CD8-positive, alpha-beta memory T cell (primary cell): Measurements from ENCODE around the gene IL1RAP. TPM values are rescaled to one million over a fixed set of nuclear protein-coding genes. Genes with fewer than 3 reads are reported as not detected.

Source experiments
- CTCF ChIA-PET: fragments of 350-600 bp; sonication (Branson Sonifier 250); formaldehyde crosslinking; loops from one replicate; lab custom pipeline; 2021; ENCODE audit warnings: antibody characterized with exemption; lab: Charles Lee
- POLR2A ChIA-PET: fragments of 350-600 bp; sonication (Branson Sonifier 250); formaldehyde crosslinking; loops from one replicate; lab custom pipeline; 2021; ENCODE audit warnings: antibody characterized with exemption; lab: Charles Lee
- DNase-seq, 5 donors: peaks; one replicate each; pipeline versions ENCODE4 v3.0.0 to v3.0.0-alpha.2; 2020 to 2022; ENCODE audit warnings: mixed read lengths in 1 of 5
- H3K27ac ChIP-seq: one replicate; pipeline ENCODE4 v1.7.0; 2013; ENCODE audit warnings: low read depth, mild to moderate bottlenecking, low read length, moderate library complexity
- H3K27me3 ChIP-seq: 2 replicates; pipeline ENCODE4 v1.7.0; 2013; ENCODE audit warnings: low read length, mild to moderate bottlenecking; ENCODE audit not compliant: insufficient read depth, poor library complexity, severe bottlenecking
- H3K36me3 ChIP-seq: 2 replicates; pipeline ENCODE4 v1.7.0; 2013; ENCODE audit warnings: mild to moderate bottlenecking, low read length, moderate library complexity; ENCODE audit not compliant: insufficient read depth
- H3K4me1 ChIP-seq: 2 replicates; pipeline ENCODE4 v1.7.0; 2013; ENCODE audit warnings: mild to moderate bottlenecking, low read length, moderate library complexity; ENCODE audit not compliant: insufficient read depth
- H3K4me3 ChIP-seq: 2 replicates; pipeline ENCODE4 v1.7.0; 2013; ENCODE audit warnings: mild to moderate bottlenecking, low read length
- H3K9me3 ChIP-seq: 2 replicates; pipeline ENCODE4 v1.7.0; 2013; ENCODE audit warnings: mild to moderate bottlenecking, low read length
- H3K27ac Mint-ChIP-seq, 8 donors: one replicate each; pipeline ENCODE4 v1.8.0; 2020 to 2021; ENCODE audit warnings: mixed read lengths in 8 of 8, mild to moderate bottlenecking in 6 of 8, inconsistent platforms in 3 of 8, moderate library complexity in 3 of 8
- H3K27me3 Mint-ChIP-seq, 2 donors: one replicate each; pipeline ENCODE4 v1.8.0; 2020 to 2021; ENCODE audit warnings: mixed read lengths in 2 of 2, mild to moderate bottlenecking in 1 of 2, moderate library complexity in 1 of 2
- H3K36me3 Mint-ChIP-seq, 3 donors: one replicate each; pipeline ENCODE4 v1.8.0; 2020 to 2021; ENCODE audit warnings: mixed read lengths in 3 of 3, inconsistent platforms in 1 of 3, mild to moderate bottlenecking in 1 of 3
- H3K4me1 Mint-ChIP-seq, 3 donors: one replicate each; pipeline ENCODE4 v1.8.0; 2020 to 2021; ENCODE audit warnings: mixed read lengths in 3 of 3, inconsistent platforms in 1 of 3, mild to moderate bottlenecking in 1 of 3
- H3K4me3 Mint-ChIP-seq, 7 donors: one replicate each; pipeline ENCODE4 v1.8.0; 2020 to 2021; ENCODE audit warnings: mixed read lengths in 7 of 7, mild to moderate bottlenecking in 6 of 7, moderate library complexity in 4 of 7, inconsistent platforms in 2 of 7
- H3K9me3 Mint-ChIP-seq, 5 donors: one replicate each; pipeline ENCODE4 v1.8.0; 2020 to 2022; ENCODE audit warnings: mixed read lengths in 5 of 5, mild to moderate bottlenecking in 3 of 5, moderate library complexity in 2 of 5, inconsistent platforms in 1 of 5
- polyA plus RNA-seq: library from polyadenylated mRNA; unstranded; fragments of 300-500 nt; fragmentation: Illumina TruSeq; gene quantifications from one replicate; pipeline ENCODE4 v1.2.3, GENCODE V29; 2021
- total RNA-seq, 2 experiments: library from RNA; stranded (reverse); gene quantifications; one replicate each; pipeline ENCODE4 v1.2.3, GENCODE V29; 2021

IL1RAP gene
- total and polyA plus RNA-seq, 3 experiments from 2014 or later = 5.2 to 11.5 (median 6.7) TPM

DNA sequence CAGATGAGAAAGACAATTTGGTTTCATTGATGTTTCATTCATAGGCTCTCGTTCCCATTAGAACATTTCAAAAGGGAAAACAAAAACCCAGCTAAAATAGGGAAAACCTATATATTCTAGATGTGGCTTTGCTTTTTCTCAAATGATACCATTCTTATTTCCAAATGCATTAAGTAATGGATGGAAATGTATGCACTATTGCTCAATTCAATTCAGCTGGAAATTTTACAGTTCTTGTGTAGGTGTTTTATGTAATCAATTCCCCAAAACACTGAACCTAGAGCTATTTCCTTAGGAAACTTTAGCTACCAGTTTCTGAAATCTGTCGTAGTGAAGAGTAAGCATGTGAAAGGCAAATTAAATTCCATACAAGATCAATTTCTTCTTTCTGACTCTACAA lies 11.7 kb downstream of the IL1RAP start:
- peaks cover 4 to 7% (median 6%) of the 10 kb centered on the region in 3 donors for H3K36me3 Mint-ChIP-seq
- ChIA-PET POLR2A (no interaction called here), CTCF (interaction anchor here (0.8 kb wide), 1 partner anchor 17 kb away, joined by 3 read pairs; no protein-coding TSS in a partner anchor)
- peaks cover 6 to 13% (median 8%) of the 10 kb centered on the region in 3 donors for H3K4me1 Mint-ChIP-seq
- Histone ChIP-seq H3K9me3 (no peaks in the 10 kb centered on the region), H3K36me3 (no peaks in the 10 kb centered on the region), H3K4me3 (no peak overlapping the region), H3K27ac (no peak overlapping the region), H3K4me1 (no peaks in the 10 kb centered on the region), H3K27me3 (no peaks in the 10 kb centered on the region)
- no peak overlapping the region for H3K27ac Mint-ChIP-seq
- no peak overlapping the region for H3K4me3 Mint-ChIP-seq
- H3K27me3 Mint-ChIP-seq = no peaks in the 10 kb centered on the region
- no peak for DNase-seq
- no peaks in the 10 kb centered on the region for H3K9me3 Mint-ChIP-seq

GRCh38 chr3:190526787-190527762 lies 13.2 kb downstream of the IL1RAP start:
- Mint-ChIP-seq H3K4me1 (peaks cover 6 to 13% (median 8%) of the 10 kb centered on the region in 3 donors), H3K4me3 (no peak overlapping the region), H3K27ac (no peak overlapping the region), H3K9me3 (no peaks in the 10 kb centered on the region), H3K36me3 (peaks cover 4 to 7% (median 6%) of the 10 kb centered on the region in 3 donors), H3K27me3 (no peaks in the 10 kb centered on the region)
- no peaks in the 10 kb centered on the region for H3K4me1 ChIP-seq
- no peaks in the 10 kb centered on the region for H3K27me3 ChIP-seq
- no peak overlapping the region for H3K4me3 ChIP-seq
- POLR2A ChIA-PET = no interaction called here
- no peak for DNase-seq
- CTCF ChIA-PET = no interaction called here
- no peaks in the 10 kb centered on the region for H3K9me3 ChIP-seq
- no peak overlapping the region for H3K27ac ChIP-seq
- H3K36me3 ChIP-seq = no peaks in the 10 kb centered on the region

DNA sequence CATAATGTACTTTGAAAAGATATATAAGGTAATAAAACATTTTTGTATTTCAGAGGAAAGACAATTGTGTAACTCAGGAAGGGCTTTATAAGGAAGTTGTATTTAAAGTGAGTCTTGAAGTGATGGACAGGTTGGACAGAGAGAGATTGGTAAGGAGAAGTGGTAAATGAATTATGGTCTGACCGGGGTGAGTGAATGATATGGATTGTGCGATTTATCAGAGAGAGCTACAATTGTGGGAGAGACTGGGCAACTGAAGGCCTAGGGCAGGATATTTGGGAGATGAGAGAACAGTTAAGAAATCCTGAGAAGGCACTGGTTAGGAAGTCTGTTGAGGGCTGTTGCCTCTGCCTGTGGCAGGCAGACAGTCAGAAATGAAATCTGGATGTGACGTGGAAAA lies 14.8 kb downstream of the IL1RAP start:
- Mint-ChIP-seq H3K27me3 (no peaks in the 10 kb centered on the region), H3K4me1 (peaks cover 8 to 13% (median 9%) of the 10 kb centered on the region in 3 donors), H3K27ac (peak overlapping the region in 2 of 8 donors; percentile 1 to 14), H3K36me3 (peaks cover 4 to 8% (median 7%) of the 10 kb centered on the region in 3 donors), H3K9me3 (no peaks in the 10 kb centered on the region), H3K4me3 (no peak overlapping the region)
- H3K27me3 ChIP-seq = no peaks in the 10 kb centered on the region
- H3K27ac ChIP-seq = no peak overlapping the region
- H3K4me1 ChIP-seq = no peaks in the 10 kb centered on the region
- no peak for DNase-seq
- H3K36me3 ChIP-seq = no peaks in the 10 kb centered on the region
- CTCF ChIA-PET = no interaction called here
- POLR2A ChIA-PET = no interaction called here
- H3K4me3 ChIP-seq = no peak overlapping the region
- no peaks in the 10 kb centered on the region for H3K9me3 ChIP-seq

- peak overlapping the region in 1 of 8 donors; percentile 43 for H3K27ac Mint-ChIP-seq
- no peaks in the 10 kb centered on the region for H3K9me3 Mint-ChIP-seq
- POLR2A ChIA-PET = no interaction called here
- no peak for DNase-seq
- Histone ChIP-seq H3K4me1 (no peaks in the 10 kb centered on the region), H3K9me3 (no peaks in the 10 kb centered on the region), H3K27me3 (no peaks in the 10 kb centered on the region), H3K4me3 (no peak overlapping the region), H3K27ac (no peak overlapping the region), H3K36me3 (no peaks in the 10 kb centered on the region)
- H3K36me3 Mint-ChIP-seq = peaks cover 4 to 9% (median 8%) of the 10 kb centered on the region in 3 donors
- peaks cover 10 to 24% (median 12%) of the 10 kb centered on the region in 3 donors for H3K4me1 Mint-ChIP-seq
- H3K27me3 Mint-ChIP-seq = no peaks in the 10 kb centered on the region
- CTCF ChIA-PET = interaction anchor here (0.7 kb wide), 1 partner anchor 142 kb away, joined by 4 read pairs; no protein-coding TSS in a partner anchor
- H3K4me3 Mint-ChIP-seq = no peak overlapping the region
Measured at GRCh38 chr3:190531406-190531805, 17.5 kb downstream of the IL1RAP start.

DNA sequence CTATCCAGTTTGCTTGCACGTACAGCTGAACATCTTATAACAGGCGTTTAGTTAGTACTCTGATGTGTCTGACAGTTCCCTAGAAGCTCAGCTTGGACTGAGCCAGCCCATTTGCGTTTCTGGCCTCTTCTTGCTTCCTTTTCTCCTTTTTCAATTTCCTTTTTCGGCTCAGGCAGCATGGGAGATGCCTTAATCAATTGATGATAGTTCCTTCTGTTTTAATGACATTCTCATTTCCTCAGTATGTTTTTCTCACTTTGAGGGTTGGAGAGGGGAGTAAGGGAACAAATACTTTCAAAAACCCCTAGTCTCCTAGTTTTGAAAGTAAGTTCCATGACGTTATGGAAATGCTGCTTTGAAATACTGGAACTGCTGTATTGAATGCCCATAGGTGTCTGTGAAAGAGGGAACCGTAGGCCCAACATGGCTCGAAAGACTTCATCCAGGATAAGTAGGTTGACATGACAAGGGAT lies 18.9 kb downstream of the IL1RAP start:
- ChIA-PET POLR2A (no interaction called here), CTCF (no interaction called here)
- H3K27ac Mint-ChIP-seq = no peak overlapping the region

DNA sequence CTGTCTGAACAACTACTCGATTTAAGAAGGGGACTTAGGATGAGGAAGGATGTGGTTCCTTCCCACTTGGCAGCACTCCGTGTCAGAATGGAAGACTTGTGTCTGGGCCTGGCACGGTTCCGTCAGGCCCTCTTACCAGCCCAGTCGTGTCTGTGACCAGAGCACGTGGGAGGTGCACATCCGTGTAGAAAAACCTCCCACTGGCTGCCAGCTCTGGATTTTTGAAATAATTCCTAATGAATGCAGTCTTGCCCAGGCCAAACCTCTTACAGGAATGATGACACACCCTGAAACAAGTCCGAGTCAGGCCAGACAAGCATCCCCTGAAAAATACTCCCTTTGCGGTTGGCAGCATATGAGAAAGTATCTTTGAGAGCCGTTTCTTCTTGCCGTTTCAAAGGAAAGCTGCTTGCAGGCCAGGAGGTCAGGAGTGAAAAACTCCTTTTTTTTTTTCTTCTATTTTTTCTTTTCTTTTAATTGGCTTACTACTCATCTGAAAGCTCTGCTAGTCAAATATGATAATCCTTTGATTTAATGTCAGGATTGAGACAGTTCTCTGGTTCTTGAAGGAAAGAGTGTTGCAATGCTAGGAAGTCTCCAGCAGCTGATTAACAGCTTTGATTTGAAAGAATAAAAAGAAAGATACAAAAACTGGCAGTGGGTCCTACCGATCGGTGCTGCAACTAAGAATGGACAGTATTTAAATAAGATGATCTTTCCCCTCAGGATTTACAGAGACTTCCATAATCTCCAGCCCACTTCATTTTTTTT lies 19.8 kb downstream of the IL1RAP start:
- Mint-ChIP-seq H3K27ac (no peak overlapping the region), H3K9me3 (no peaks in the 10 kb centered on the region), H3K27me3 (no peaks in the 10 kb centered on the region), H3K4me3 (no peak overlapping the region), H3K36me3 (peaks cover 4 to 6% (median 4%) of the 10 kb centered on the region in 3 donors), H3K4me1 (peaks cover 19 to 37% (median 23%) of the 10 kb centered on the region in 3 donors)
- DNase-seq = no peak
- no peak overlapping the region for H3K4me3 ChIP-seq
- no peaks in the 10 kb centered on the region for H3K27me3 ChIP-seq
- H3K4me1 ChIP-seq = no peaks in the 10 kb centered on the region
- POLR2A ChIA-PET = no interaction called here
- no peaks in the 10 kb centered on the region for H3K36me3 ChIP-seq
- H3K27ac ChIP-seq = no peak overlapping the region
- CTCF ChIA-PET = no interaction called here
- no peaks in the 10 kb centered on the region for H3K9me3 ChIP-seq

More for the DNA sequence above, 18.9 kb downstream of the IL1RAP start:
- Histone ChIP-seq H3K27ac (no peak overlapping the region), H3K27me3 (no peaks in the 10 kb centered on the region), H3K36me3 (no peaks in the 10 kb centered on the region), H3K4me3 (no peak overlapping the region), H3K4me1 (no peaks in the 10 kb centered on the region), H3K9me3 (no peaks in the 10 kb centered on the region)
- peaks cover 4 to 9% (median 8%) of the 10 kb centered on the region in 3 donors for H3K36me3 Mint-ChIP-seq
- H3K9me3 Mint-ChIP-seq = no peaks in the 10 kb centered on the region
- H3K4me1 Mint-ChIP-seq = peaks cover 14 to 29% (median 18%) of the 10 kb centered on the region in 3 donors
- DNase-seq = no peak
- no peaks in the 10 kb centered on the region for H3K27me3 Mint-ChIP-seq
- no peak overlapping the region for H3K4me3 Mint-ChIP-seq

- no peak overlapping the region for H3K27ac Mint-ChIP-seq
- Histone ChIP-seq H3K36me3 (no peaks in the 10 kb centered on the region), H3K27me3 (no peaks in the 10 kb centered on the region), H3K4me1 (no peaks in the 10 kb centered on the region), H3K4me3 (no peak overlapping the region), H3K27ac (no peak overlapping the region), H3K9me3 (no peaks in the 10 kb centered on the region)
- H3K4me3 Mint-ChIP-seq = no peak overlapping the region
- H3K9me3 Mint-ChIP-seq = no peaks in the 10 kb centered on the region
- no peak for DNase-seq
- H3K27me3 Mint-ChIP-seq = no peaks in the 10 kb centered on the region
- ChIA-PET CTCF (no interaction called here), POLR2A (no interaction called here)
- H3K36me3 Mint-ChIP-seq = peaks cover 0 to 2% (median 2%) of the 10 kb centered on the region in 3 donors
- peaks cover 20 to 37% (median 23%) of the 10 kb centered on the region in 3 donors for H3K4me1 Mint-ChIP-seq
Measured at GRCh38 chr3:190534386-190534785, 20.5 kb downstream of the IL1RAP start.
